UCSD-AML1 (cell line): ENCODE data around the gene TNS3.

Experiments used
- DNase-seq: peaks from one replicate; lab custom pipeline; 2025; ENCODE audit not compliant: unreplicated experiment; lab: John Stamatoyannopoulos, UW

TNS3 gene

DNA sequence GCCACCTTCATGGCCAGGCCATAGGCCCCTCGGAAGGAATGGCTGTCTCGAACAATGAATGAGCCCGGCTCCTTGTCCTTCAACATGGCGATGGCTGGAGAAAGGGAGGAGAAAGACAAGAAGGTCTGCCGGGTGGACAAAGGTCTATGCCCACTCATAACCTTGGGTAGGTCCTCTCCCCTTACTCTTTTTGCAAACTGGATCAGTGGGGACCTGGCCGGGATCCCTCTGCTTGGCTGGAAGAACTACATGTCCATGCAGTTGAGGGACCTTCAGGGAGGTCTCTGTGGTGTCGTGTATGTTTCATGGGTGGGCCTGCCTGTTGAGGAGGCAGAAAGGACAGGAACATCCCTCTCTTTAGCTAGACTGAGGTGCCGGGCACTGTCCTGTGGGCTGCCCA, 284.8 kb downstream of the TNS3 start:
- no peak for DNase-seq

GRCh38 chr7:47295606-47296005, 286.3 kb downstream of the TNS3 start:
- DNase-seq = no peak

- no peak for DNase-seq
Observed at GRCh38 chr7:47294556-47295222, 287.2 kb downstream of the TNS3 start.

GRCh38 chr7:47293884-47294555, 287.9 kb downstream of the TNS3 start:
- DNase-seq = no peak

DNA sequence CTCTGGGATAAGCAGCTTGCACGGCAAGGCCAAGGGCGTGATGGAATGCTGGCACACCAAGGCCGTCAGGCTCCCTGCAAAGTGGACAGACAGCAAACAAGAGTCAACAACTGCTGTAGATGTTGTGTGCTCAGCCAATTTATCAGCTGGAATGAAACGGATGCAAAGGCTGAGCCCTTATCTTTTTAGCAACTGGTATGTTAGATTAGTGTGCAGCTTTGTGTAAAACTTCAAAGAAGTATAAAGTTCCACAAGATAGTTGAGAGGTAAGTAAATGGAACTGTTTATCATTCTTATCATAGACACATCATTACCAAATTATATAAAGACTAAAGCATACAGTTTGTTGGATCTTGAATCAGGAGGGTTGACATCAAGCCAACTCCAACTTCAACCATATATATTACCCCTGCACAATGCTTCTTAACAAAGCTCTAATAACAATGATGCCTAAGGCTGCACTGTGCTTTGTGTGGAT, 289.0 kb downstream of the TNS3 start:
- no peak for DNase-seq

GRCh38 chr7:47291461-47292081, 290.3 kb downstream of the TNS3 start:
- peak; percentile 20 for DNase-seq

- DNase-seq = no peak
Observed at GRCh38 chr7:47290867-47291266, 291.0 kb downstream of the TNS3 start.

DNA sequence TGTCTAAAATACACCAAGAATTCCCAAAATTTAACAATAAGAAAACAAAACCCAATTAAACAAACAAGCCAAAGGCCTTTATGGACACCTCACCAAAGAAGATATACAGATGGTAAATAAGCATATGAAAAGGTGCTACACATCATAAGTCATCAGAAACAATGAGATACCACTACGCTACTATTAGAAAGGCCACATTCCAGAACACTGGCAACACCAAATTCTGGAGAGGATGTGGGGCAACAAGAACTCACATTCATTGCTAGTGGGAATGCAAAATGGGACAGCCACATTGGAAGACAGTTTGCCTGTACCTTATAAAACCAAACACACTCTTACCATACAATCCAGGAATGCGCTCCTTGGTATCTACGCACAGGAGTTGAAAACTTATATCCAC, 291.4 kb downstream of the TNS3 start:
- DNase-seq = no peak

DNA sequence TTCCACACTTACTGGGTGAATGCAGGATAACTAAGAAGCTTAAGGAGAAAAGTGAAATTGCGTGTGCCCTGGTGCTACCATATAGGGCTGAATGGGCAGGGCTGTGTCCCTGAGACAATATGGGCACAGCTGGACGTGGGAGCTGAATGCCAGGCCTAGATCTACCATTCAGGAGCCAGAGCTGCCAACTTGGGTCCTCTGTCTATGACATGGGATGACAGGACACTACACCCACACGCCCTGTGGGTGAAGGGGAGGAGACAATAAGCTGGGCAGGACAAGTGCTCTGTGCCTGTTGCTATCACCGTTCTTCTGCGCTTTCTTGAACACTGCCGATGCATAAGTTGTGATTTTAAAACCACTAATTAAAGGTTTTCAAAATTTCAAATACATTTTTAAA, 293.9 kb downstream of the TNS3 start:
- no peak for DNase-seq

DNA sequence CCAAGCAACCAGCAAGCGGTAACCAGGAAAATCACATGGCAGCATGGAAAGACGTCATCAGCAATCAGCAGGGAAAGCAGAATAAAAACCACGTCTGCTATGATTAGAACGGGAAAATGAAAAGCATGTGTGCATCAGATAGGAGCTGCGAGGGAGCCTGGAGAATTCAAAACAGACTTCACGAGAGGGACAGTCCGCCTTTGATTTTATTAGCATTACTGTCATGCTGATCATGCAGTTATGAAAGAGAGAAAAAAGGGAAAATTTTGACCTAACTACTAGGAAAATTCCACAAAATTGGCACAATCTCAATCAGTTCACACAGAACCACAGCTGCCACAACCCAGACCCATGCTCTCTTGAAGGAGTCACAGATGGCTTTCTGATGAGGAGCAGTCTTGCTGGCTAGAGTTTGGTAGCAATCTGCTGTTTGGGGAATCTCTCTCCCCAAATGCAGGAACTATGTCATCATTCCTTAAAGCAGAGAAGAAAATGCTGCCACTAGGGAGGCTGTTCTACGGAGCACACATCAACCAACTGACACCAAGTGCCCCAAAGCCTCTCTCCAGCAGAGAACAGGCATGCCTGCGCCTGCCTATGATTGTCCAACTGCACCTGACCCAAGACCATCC, 295.9 kb downstream of the TNS3 start:
- no peak for DNase-seq

DNA sequence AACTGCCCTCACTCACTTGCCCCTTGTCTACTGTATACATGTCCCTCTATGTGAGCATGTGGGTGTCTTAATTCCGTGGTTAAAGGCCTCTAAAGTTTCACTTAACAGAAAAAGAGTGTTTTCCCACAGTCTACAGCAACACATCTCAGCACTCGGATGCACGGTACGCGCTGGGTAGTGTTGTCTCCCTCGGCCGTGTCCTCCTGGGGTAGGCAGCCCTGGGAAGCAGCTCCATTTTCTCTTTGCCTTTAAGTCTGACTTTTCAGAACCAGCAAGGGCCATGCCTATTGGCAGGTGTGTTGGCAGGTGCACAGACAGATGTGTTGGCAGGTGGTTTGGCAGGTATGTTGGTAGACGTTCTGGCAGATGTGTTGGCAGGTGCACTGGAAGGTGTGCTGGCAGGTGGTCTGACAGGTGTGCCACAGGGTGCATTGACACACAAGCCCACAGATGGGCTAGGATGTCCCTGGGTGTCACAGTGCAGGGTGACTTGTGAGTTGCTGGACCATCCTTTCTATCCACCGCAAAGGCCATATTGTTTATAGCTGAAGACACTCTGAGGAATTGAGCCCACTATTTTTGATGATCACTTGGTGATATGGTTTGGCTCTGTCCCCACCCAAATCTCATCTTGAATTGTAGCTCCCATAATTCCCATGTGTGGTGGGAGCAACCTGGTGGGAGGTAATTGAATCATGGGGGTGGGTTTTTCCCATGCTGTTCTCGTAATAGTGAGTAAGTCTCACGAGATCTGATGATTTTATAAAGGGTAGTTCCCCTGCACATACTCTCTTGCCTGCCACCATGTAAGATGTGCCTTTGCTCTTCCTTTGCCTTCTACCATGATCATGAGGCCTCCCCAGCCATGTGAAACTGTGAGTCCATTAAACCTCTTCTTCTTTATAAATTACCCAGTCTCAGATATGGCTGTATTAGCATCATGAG, 296.9 kb downstream of the TNS3 start:
- DNase-seq = no peak

- DNase-seq = no peak
Observed at GRCh38 chr7:47283497-47284131, 298.3 kb downstream of the TNS3 start.

- no peak for DNase-seq
Observed at GRCh38 chr7:47282790-47283496, 299.0 kb downstream of the TNS3 start.

GRCh38 chr7:47281966-47282643, 299.8 kb downstream of the TNS3 start:
- DNase-seq = no peak

GRCh38 chr7:47281161-47281560, 300.8 kb downstream of the TNS3 start:
- no peak for DNase-seq

DNA sequence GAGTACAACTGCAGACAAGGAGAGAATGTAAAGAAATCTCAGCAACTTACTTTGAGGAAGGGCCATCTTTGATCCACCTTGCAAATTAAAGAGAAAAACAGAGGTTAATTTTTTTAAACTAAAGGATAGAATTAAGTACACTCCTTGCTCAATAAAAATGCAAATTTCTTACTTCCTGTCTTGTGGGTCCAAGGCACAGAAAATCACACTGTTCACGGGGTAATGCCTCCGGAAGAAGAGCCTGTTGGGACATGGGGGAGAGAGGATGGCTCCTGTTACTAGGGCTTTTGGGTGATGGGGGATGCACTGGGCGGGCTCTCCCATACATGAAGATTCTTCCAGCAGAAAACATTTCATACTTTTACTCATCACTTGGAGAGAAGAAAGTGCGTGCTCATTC, 301.8 kb downstream of the TNS3 start:
- DNase-seq = no peak

DNA sequence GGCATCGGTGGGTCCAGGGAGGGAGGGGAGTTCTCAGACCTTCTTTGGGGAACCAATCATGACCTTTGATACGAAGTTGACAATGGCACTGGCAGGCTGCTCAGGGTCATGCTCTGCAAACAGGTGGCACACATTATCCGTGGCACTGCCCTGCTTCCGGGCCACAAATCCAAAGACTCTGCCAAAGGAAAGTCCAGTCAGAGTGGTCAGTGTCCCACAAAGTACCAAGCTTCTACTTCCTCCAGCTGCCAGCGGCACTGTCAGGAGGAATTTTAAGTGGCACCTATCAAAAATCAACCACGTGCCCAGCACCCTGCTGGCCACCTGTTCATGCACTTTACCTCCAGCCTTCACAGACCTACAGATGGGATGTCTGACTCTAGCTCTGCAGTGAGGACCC, 303.9 kb downstream of the TNS3 start:
- no peak for DNase-seq

- DNase-seq = no peak
Observed at GRCh38 chr7:47277321-47277781, 304.6 kb downstream of the TNS3 start.
